NCI-H524 treated with DMSO at 0.1 percent for 48 hours (cell line): ENCODE measurements around the gene SBNO2.

Source experiments
- DNase-seq: peaks from one replicate; lab custom pipeline; 2025; lab: John Stamatoyannopoulos, UW

SBNO2 gene

DNA sequence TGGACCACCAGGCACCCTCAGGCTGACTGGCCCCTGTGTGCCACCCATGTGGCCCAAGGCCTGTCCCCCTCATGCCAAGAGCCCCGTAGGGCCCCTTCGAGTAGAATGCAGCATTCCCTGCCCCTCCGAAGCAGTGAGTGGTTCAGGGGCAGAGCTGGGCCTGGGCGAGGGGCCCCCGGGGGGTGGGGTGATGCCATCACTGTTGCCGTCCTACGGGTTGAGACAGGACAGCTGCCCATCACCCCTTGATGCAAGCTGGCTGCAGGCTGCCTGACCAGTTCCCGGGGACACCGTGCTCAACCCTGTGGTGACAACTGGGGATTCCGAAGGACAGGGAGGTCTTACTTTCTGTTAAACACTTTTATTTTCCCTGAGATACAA is 4.7 kb downstream of the SBNO2 start:
- no peak for DNase-seq

DNA sequence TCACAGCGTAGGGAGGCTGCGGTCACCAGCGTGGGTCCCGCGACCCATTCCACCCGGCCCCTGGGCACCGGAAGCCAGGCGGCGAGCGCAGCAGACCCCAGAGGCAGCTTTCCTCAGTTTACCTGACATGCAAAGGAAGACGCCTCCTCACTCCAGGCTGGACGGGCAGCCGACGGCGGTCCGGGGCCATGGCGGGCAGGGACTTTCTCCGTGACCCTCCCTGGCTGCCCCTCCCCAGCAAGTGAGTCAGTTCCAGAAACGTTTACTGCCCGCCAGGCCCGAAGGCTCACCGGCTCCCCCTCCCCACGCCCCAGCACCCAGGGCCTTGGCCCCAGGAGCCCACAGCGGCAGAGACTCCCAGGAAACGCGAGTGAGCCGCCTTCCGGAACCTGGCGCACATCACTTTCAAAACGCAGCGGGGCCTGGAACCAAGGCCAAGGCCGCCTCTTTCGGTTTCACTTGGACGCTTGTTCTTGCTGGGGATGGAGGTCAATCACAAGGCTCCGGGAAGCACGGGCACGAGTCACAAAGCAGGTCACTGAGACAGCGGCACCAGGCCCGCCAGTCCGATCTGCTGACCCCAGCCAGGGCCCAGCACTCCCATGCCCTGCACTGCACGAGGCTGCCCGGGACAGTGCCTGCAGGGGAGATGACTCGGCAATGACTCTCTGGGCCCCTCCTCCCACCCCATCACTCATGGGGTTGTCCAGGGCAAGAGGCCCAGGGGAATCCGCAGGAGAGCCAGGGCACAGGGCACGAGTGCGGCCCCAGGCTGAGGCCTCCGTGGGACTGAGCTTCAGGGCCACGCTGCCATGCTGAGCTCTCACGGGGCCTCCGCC is 5.3 kb downstream of the SBNO2 start:
- no peak for DNase-seq

DNA sequence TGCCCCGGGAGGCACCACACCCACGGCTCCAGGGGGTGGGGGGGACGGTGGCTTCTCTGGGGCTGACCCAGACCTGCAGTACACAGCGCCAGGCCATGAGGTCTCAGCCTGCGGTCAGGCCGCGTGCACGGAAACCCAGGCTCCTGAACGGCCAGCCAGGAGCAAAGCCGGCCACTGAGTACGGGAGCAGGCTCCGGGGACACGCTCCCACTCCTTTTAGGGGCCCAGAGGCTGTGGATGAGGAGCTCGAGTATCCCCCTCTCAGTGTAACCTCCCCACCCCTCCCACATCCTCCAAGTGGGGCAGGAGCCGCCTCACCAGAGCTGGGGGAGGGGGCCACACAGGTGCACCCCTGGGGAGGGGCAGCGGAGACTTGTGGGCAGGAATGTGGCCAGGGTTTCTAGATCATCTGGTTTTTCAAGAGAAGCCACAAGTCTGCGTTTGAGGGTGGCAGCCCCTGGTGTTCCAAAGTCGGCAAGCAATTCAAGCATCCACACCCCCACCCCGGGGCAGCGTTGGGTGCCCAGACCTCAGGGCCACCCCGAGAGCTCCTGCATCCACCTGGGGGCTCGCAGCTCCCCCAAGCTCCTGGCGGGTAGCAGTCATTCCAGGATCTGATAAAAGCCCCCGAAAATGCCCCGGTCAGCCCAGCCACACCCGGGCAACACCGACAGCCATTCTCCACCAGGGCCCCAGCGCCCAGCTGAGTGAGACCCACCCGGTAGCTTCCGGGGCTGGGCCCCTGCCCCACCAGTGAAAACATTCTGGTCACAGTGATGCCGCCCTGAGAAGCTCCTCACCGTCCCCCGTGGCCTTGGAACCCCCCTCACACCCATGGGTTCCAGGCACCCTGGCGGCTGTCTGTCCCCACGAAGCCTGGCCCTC is 6.1 kb downstream of the SBNO2 start:
- no peak for DNase-seq

GRCh38 chr19:1166872-1167573 is 7.0 kb downstream of the SBNO2 start:
- no peak for DNase-seq

GRCh38 chr19:1164684-1165531 is 9.2 kb downstream of the SBNO2 start:
- no peak for DNase-seq

GRCh38 chr19:1163934-1164683 is 10.0 kb downstream of the SBNO2 start:
- DNase-seq: no peak

- DNase-seq: no peak
Measured at GRCh38 chr19:1163283-1163933, 10.7 kb downstream of the SBNO2 start.

DNA sequence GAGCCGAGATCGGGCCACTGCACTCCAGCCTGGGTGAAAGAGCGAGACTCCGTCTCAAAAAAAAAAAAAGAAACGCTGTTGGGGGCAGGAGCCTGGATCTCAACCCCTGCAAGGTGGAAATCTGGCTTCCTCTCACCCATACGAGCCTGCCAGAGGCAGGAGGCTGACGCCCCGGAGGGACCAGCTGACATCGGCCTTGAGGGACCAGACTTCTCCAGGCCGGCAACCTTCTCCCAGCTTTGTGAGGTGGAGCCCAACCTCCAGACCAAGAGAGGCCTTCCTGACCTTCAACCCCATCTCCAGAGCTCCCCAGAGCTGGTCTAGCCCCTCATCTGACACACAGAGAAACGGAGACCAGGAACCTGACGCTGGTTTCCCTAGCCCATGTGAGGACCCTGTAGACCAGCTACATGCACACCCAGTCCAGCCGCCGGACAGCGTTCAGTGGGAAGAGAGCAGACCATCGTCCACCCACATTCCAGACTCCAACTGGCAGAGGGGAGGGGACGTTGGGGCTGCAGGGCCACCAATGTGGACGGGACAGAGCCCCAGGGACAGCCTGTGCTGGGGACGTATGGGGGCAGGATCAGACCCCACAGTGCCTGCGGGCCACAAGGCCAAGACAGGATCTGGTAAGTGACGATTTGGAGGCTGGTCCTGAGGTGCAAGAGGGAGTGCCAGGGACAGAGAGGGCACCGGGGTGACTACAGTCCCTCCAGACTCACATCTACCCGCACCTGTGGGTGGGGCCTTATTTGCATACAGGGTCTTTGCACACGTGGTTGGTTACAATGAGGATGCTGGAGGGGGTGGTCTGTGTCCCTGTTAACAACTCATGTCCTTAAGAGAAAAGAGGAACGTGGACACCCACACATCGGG is 11.4 kb downstream of the SBNO2 start:
- no peak for DNase-seq

GRCh38 chr19:1161716-1162115 is 12.4 kb downstream of the SBNO2 start:
- DNase-seq: no peak

DNA sequence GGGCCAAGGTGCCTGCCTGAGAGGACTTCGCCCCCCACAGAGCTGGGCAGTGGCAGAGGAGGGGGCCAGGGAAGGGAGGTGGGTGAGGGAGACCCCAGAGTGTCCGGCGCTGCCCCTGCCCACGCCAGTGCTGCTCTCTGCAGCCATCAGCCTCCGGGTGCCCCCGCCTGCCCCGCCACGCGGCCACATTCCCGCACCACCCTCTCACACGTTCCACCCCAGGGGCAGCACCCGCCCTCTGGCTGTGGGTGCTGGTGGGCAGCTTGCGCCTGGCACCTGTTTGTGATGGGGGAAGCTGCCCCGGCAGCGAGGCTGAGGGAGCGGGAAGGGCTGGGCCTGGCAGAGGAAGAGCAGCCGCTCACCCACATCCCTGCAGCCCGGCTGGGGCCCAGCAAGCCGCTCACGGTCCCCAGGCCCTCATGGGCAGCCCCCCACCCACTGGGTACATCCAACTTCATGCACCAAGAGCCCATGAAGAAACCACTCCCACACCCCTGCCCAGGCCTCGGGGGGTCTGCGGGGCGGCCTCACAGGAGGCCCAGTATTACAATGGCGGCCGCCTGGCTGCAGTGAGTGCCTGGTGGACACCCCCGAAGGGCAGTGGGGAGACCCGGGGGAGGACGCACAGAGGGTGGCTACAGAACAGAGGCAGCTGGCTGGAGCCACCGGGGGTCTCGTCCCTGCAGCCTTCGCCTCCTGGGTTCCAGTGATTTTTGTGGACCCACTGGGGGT is 14.0 kb downstream of the SBNO2 start:
- DNase-seq: no peak

GRCh38 chr19:1158885-1159448 is 15.1 kb downstream of the SBNO2 start:
- no peak for DNase-seq

- DNase-seq: no peak
Measured at GRCh38 chr19:1157931-1158884, 15.9 kb downstream of the SBNO2 start.

- DNase-seq: no peak
Measured at GRCh38 chr19:1156830-1157615, 17.0 kb downstream of the SBNO2 start.

- no peak for DNase-seq
Measured at GRCh38 chr19:1156305-1156801, 17.7 kb downstream of the SBNO2 start.

DNA sequence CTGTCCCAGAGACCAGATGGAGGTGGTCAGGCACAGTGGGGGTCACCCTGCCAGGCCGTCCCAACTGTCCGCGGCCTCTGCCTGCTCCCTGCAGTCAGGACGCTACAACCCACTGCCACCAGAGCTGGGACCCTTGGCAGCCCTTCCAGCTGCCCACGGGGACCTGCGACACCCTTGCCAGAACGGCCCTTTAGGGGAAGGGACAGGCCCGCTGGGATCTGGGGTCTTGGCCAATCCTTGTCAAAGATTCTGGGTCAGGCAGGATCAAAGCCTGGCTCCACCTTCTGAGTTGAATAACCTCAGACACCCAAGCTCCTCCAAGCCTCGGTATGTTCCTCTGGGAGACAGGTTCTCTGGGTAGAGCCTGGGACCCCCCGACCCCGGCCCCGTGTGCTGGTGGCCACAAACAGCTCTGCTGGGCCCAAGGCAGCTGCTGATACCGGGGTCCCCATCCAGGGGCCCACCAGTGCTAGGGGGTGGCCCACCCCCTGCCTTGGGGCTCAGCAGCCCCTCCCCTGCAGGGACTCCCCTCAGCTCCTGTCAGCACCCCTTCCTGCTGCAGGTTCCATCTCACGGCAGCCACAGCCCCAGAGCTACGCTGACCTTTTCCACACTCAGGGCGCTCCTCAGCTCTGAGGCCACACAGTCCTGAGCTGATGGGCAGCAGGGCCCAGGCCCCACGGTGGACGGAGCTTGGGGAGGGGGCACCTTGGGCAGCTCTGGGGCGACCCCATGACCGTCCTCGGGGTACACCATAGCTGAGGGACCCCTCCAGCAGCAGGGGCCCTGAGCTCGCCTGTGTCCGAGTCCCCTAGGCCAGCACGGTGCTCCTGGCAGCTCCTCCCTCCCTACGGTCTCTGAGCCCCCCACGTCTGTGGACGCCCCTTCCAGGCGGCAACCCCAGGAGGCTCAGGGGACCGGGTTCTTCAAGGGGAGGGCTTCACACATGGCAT is 18.4 kb downstream of the SBNO2 start:
- no peak for DNase-seq
